Measurements from ENCODE around the gene TMEM266.
"Not testable (repeated sequence)": the region's sequence is repeated elsewhere in the genome, so short reads cannot be mapped to it uniquely, and the experiment has no call there.

The TMEM266 gene

GRCh38 chr15:76059320-76060117, at the start of gene TMEM266:
TMEM266 (plus strand) TSS chr15:76059985; CDS start chr15:76134264, 74,279 bp downstream.
- DNase-seq (ENCODE audit: insufficient read length, low spot score), result peak; percentile 44
- no peak for FAIRE-seq

GRCh38 chr15:76010613-76011012, 49.2 kb upstream of the TMEM266 start:
- DNase-seq (ENCODE audit: insufficient read length, low spot score) (no peak), FAIRE-seq (no peak)

GRCh38 chr15:76011627-76012551, 47.9 kb upstream of the TMEM266 start, which contains the start of gene NRG4:
NRG4 (minus strand) TSS chr15:76012424; CDS start chr15:76011230, 1,194 bp downstream.
- DNase-seq (ENCODE audit: insufficient read length, low spot score) (no peak), FAIRE-seq (no peak)

- FAIRE-seq; DNase-seq (ENCODE audit: insufficient read length, low spot score): not testable (repeated sequence)
Measured at GRCh38 chr15:76013470-76013869, 46.3 kb upstream of the TMEM266 start.

- no peak for FAIRE-seq
- no peak for DNase-seq (ENCODE audit: insufficient read length, low spot score)
Measured at GRCh38 chr15:76024021-76024768, 35.6 kb upstream of the TMEM266 start.

- FAIRE-seq, result no peak
- no peak for DNase-seq (ENCODE audit: insufficient read length, low spot score)
Measured at GRCh38 chr15:76032046-76032445, 27.7 kb upstream of the TMEM266 start.

GRCh38 chr15:76033438-76033837, 26.3 kb upstream of the TMEM266 start:
- DNase-seq (ENCODE audit: insufficient read length, low spot score) (no peak), FAIRE-seq (no peak)

- DNase-seq (ENCODE audit: insufficient read length, low spot score) (no peak), FAIRE-seq (no peak)
Measured at GRCh38 chr15:76034111-76034510, 25.7 kb upstream of the TMEM266 start.

GRCh38 chr15:76035593-76035992, 24.2 kb upstream of the TMEM266 start:
- no peak for DNase-seq (ENCODE audit: insufficient read length, low spot score)
- FAIRE-seq, result no peak

GRCh38 chr15:76038512-76038911, 21.3 kb upstream of the TMEM266 start:
- DNase-seq (ENCODE audit: insufficient read length, low spot score), result no peak
- FAIRE-seq, result no peak

- FAIRE-seq; DNase-seq (ENCODE audit: insufficient read length, low spot score): not testable (repeated sequence)
Measured at GRCh38 chr15:76054201-76054600, 5.6 kb upstream of the TMEM266 start.

GRCh38 chr15:76056931-76057330, 2.9 kb upstream of the TMEM266 start:
- FAIRE-seq (peak; percentile 85), DNase-seq (ENCODE audit: insufficient read length, low spot score) (peak; percentile 15)

GRCh38 chr15:76057332-76058000, 2.3 kb upstream of the TMEM266 start:
- FAIRE-seq (peak; percentile 92), DNase-seq (ENCODE audit: insufficient read length, low spot score) (peak; percentile 28)

GRCh38 chr15:76058714-76059319, 968 bp upstream of the TMEM266 start:
- DNase-seq (ENCODE audit: insufficient read length, low spot score), result peak; percentile 26
- peak; percentile 49 for FAIRE-seq

GRCh38 chr15:76060118-76060989, 569 bp downstream of the TMEM266 start:
- no peak for FAIRE-seq
- no peak for DNase-seq (ENCODE audit: insufficient read length, low spot score)

GRCh38 chr15:76061700-76062099, 1.9 kb downstream of the TMEM266 start:
- FAIRE-seq (no peak), DNase-seq (ENCODE audit: insufficient read length, low spot score) (no peak)

- DNase-seq (ENCODE audit: insufficient read length, low spot score), result no peak
- no peak for FAIRE-seq
Measured at GRCh38 chr15:76062286-76062685, 2.5 kb downstream of the TMEM266 start.

GRCh38 chr15:76064375-76064774, 4.6 kb downstream of the TMEM266 start:
- FAIRE-seq (no peak), DNase-seq (ENCODE audit: insufficient read length, low spot score) (no peak)

GRCh38 chr15:76065245-76065644, 5.5 kb downstream of the TMEM266 start:
- DNase-seq (ENCODE audit: insufficient read length, low spot score) (no peak), FAIRE-seq (no peak)
